HG03520 (cell line): ENCODE measurements around the gene PRKN.
"Not testable (repeated sequence)": the region's sequence is repeated elsewhere in the genome, so short reads cannot be mapped to it uniquely, and the experiment has no call there.

Source experiments
- ATAC-seq: cut with Tn5 transposase; IDR thresholded peaks from one replicate; pipeline ENCODE4 v1.9.1; 2021; ENCODE audit warnings: mild to moderate bottlenecking, moderate library complexity; ENCODE audit not compliant: unreplicated experiment

PRKN gene

GRCh38 chr6:161313940-161314509 lies 1413.5 kb downstream of the PRKN start:
- ATAC-seq: no peak

GRCh38 chr6:161313475-161313874 lies 1414.1 kb downstream of the PRKN start:
- ATAC-seq: not testable (repeated sequence)

- not testable (repeated sequence) for ATAC-seq
These were observed 1417.8 kb downstream of the PRKN start for GRCh38 chr6:161309774-161310173.

GRCh38 chr6:161308075-161308655 lies 1419.4 kb downstream of the PRKN start:
- no peak for ATAC-seq

GRCh38 chr6:161305860-161306259 lies 1421.7 kb downstream of the PRKN start:
- ATAC-seq: no peak

GRCh38 chr6:161303628-161304340 lies 1423.8 kb downstream of the PRKN start:
- ATAC-seq: no peak

- no peak for ATAC-seq
These were observed 1424.6 kb downstream of the PRKN start for GRCh38 chr6:161302949-161303348.

- no peak for ATAC-seq
These were observed 1426.2 kb downstream of the PRKN start for GRCh38 chr6:161301338-161301737.

- no peak for ATAC-seq
These were observed 1426.7 kb downstream of the PRKN start for GRCh38 chr6:161300823-161301222.

GRCh38 chr6:161299726-161300125 lies 1427.8 kb downstream of the PRKN start:
- ATAC-seq: no peak
